ENCODE results near the gene RNF125.

The RNF125 gene

DNA sequence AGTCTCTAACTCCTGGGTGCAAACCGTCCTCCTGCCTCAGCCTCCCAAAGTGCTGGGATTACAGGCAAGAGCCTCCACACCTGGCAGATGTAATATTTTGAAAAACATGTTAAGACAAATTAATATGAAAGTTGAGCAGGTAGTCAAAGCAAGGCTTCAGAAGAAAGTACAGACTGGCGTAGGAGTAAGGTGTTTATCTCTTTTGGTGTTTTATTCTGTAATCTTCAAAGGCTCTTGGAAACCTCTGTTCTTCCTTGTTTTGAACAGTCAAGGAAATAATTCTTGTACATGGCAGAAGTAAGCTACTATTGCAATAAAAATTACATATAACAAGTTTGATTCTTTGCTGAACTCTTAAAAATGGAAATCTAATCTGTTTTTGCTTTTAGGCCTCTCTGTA is 78.3 kb downstream of the RNF125 start:
- Histone ChIP-seq H3K27ac (ENCODE audit: low read depth, low read length) (no peak overlapping the region), H3K36me3 (ENCODE audit: low read length) (peaks cover 20% of the 10 kb centered on the region), H3K4me2 (ENCODE audit: low read depth, low read length, poor library complexity, severe bottlenecking) (peak overlapping the region; percentile 10), H4K20me1 (ENCODE audit: low read depth, low read length) (peaks cover 60% of the 10 kb centered on the region), H3K27me3 (ENCODE audit: low read length) (no peaks in the 10 kb centered on the region), H3K79me2 (ENCODE audit: insufficient read depth, low read length) (peaks cover 95% of the 10 kb centered on the region), H3K9ac (ENCODE audit: low read length) (no peak overlapping the region), H3F3A (ENCODE audit: insufficient read depth) (peaks cover 4% of the 10 kb centered on the region; the same call in 1 of the 2 replicates), H3K4me3 (ENCODE audit: insufficient read depth, low read length, poor library complexity, severe bottlenecking) (no peak overlapping the region), H3K9me2 (replicated peaks; ENCODE audit: insufficient read depth, low read length) (no peaks in the 10 kb centered on the region), H3K9me3 (ENCODE audit: insufficient read depth, low read length) (no peaks in the 10 kb centered on the region), H2AFZ (ENCODE audit: low read depth, low read length, severe bottlenecking) (no peak overlapping the region)
- TF ChIP-seq EZH2phosphoT487 (conservative IDR thresholded peaks at IDR 0.05; ENCODE audit: low read length) = no peak
- TF ChIP-seq, protein P1, sequence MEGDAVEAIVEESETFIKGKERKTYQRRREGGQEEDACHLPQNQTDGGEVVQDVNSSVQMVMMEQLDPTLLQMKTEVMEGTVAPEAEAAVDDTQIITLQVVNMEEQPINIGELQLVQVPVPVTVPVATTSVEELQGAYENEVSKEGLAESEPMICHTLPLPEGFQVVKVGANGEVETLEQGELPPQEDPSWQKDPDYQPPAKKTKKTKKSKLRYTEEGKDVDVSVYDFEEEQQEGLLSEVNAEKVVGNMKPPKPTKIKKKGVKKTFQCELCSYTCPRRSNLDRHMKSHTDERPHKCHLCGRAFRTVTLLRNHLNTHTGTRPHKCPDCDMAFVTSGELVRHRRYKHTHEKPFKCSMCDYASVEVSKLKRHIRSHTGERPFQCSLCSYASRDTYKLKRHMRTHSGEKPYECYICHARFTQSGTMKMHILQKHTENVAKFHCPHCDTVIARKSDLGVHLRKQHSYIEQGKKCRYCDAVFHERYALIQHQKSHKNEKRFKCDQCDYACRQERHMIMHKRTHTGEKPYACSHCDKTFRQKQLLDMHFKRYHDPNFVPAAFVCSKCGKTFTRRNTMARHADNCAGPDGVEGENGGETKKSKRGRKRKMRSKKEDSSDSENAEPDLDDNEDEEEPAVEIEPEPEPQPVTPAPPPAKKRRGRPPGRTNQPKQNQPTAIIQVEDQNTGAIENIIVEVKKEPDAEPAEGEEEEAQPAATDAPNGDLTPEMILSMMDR (IDR thresholded peaks at IDR 0.05; ENCODE audit: insufficient read depth, low read length, poor library complexity, severe bottlenecking) = no peak

DNA sequence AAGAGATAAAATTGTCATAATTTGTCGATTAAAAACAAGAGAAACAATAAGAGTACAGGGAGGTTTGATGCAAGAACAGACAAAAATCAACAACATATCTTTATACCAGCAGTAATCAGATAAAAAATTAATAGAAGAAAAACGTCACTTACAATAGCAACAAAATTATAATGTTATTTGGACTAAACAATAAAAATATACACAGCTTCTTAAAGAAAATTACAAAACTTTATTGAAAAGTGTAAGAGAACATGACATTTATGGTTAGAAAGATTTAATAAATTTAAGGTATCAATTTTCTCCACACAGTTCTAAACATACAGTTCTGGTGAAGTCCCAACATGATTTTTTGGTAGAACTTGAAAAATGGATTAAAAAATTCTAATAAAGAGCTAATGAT is 85.9 kb downstream of the RNF125 start:
- Histone ChIP-seq H3K9me3 (ENCODE audit: insufficient read depth, low read length) (no peaks in the 10 kb centered on the region), H3K9me2 (replicated peaks; ENCODE audit: insufficient read depth, low read length) (no peaks in the 10 kb centered on the region), H3K27ac (ENCODE audit: low read depth, low read length) (no peak overlapping the region), H3K79me2 (ENCODE audit: insufficient read depth, low read length) (peaks cover 100% of the 10 kb centered on the region), H3K4me3 (ENCODE audit: insufficient read depth, low read length, poor library complexity, severe bottlenecking) (no peak overlapping the region), H3K4me2 (ENCODE audit: low read depth, low read length, poor library complexity, severe bottlenecking) (no peak overlapping the region), H3K36me3 (ENCODE audit: low read length) (peaks cover 18% of the 10 kb centered on the region; the same call in 1 of the 2 replicates), H4K20me1 (ENCODE audit: low read depth, low read length) (peaks cover 56% of the 10 kb centered on the region), H3K27me3 (ENCODE audit: low read length) (no peaks in the 10 kb centered on the region), H3K9ac (ENCODE audit: low read length) (no peak overlapping the region), H2AFZ (ENCODE audit: low read depth, low read length, severe bottlenecking) (no peak overlapping the region), H3F3A (ENCODE audit: insufficient read depth) (0 out of 2 replicates have a peak, but pooled peaks cover 8% of the 10 kb centered on the region)
- TF ChIP-seq, protein P1 (IDR thresholded peaks at IDR 0.05; ENCODE audit: insufficient read depth, low read length, poor library complexity, severe bottlenecking) = no peak
- TF ChIP-seq EZH2phosphoT487 (conservative IDR thresholded peaks at IDR 0.05; ENCODE audit: low read length) = no peak

DNA sequence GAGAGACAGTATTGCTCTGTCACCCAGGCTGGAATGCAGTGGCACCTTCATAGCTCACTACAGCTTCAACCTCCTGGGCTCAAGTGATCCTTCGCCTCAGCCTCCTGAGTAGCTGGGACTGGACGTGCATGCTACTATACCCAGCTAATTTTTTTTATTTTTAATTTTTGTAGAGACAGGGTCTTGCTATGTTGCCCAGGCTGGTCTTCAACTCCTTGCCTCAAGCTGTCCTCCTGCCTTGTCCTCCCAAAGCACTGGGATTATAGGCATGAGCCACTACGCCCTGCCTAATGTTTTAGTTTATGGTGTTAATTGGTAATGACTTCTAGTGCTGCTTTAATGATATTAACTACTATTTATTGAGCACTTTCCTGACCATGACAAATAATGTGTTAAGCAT is 91.4 kb downstream of the RNF125 start:
- Histone ChIP-seq H3K79me2 (ENCODE audit: insufficient read depth, low read length) (peaks cover 98% of the 10 kb centered on the region), H3K36me3 (ENCODE audit: low read length) (peaks cover 29% of the 10 kb centered on the region), H3K27ac (ENCODE audit: low read depth, low read length) (no peak overlapping the region), H3K9me2 (replicated peaks; ENCODE audit: insufficient read depth, low read length) (no peaks in the 10 kb centered on the region), H3K9ac (ENCODE audit: low read length) (no peak overlapping the region), H2AFZ (ENCODE audit: low read depth, low read length, severe bottlenecking) (no peak overlapping the region), H3K27me3 (ENCODE audit: low read length) (no peaks in the 10 kb centered on the region), H3K9me3 (ENCODE audit: insufficient read depth, low read length) (no peaks in the 10 kb centered on the region), H4K20me1 (ENCODE audit: low read depth, low read length) (peaks cover 51% of the 10 kb centered on the region), H3F3A (ENCODE audit: insufficient read depth) (0 out of 2 replicates have a peak, but pooled peaks cover 5% of the 10 kb centered on the region), H3K4me3 (ENCODE audit: insufficient read depth, low read length, poor library complexity, severe bottlenecking) (no peak overlapping the region), H3K4me2 (ENCODE audit: low read depth, low read length, poor library complexity, severe bottlenecking) (no peak overlapping the region)
- TF ChIP-seq, protein P1 (IDR thresholded peaks at IDR 0.05; ENCODE audit: insufficient read depth, low read length, poor library complexity, severe bottlenecking) = no peak

All from SU-DHL-6 (cell line).